HFF-Myc (cell line): Measurements from ENCODE around the gene MYO15A.

Experiments used
- DNase-seq: peaks from one replicate; pipeline ENCODE4 v3.0.0-alpha.2; 2011; ENCODE audit warnings: low read depth; ENCODE audit errors: extremely low read depth
- H3K4me3 ChIP-seq: replicated peaks from 2 replicates; pipeline ENCODE4 v1.5.1; 2011; ENCODE audit warnings: low read depth, mild to moderate bottlenecking, control low read depth, low read length
- CTCF ChIP-seq: IDR thresholded peaks from 2 replicates; pipeline ENCODE4 v1.5.1; 2012; ENCODE audit warnings: mild to moderate bottlenecking, low read depth, low read length, control low read depth; ENCODE audit errors: missing control alignments

Gene MYO15A

GRCh38 chr17:18194804-18195203 lies 86.2 kb downstream of the MYO15A start:
- no peak for TF ChIP-seq CTCF
- DNase-seq: no peak
- no peak overlapping the region for H3K4me3 ChIP-seq

- DNase-seq: no peak
- H3K4me3 ChIP-seq: no peak overlapping the region
- no peak for TF ChIP-seq CTCF
Measured at GRCh38 chr17:18195246-18195645, 86.7 kb downstream of the MYO15A start.

GRCh38 chr17:18197535-18198194 lies 89.1 kb downstream of the MYO15A start:
- H3K4me3 ChIP-seq: no peak overlapping the region
- TF ChIP-seq CTCF: no peak
- no peak for DNase-seq

GRCh38 chr17:18198530-18198929 lies 90.0 kb downstream of the MYO15A start:
- no peak for DNase-seq
- TF ChIP-seq CTCF: no peak
- H3K4me3 ChIP-seq: no peak overlapping the region

- H3K4me3 ChIP-seq: no peak overlapping the region
- no peak for TF ChIP-seq CTCF
- no peak for DNase-seq
Measured at GRCh38 chr17:18201108-18201507, 92.6 kb downstream of the MYO15A start.

GRCh38 chr17:18203308-18203707 lies 94.8 kb downstream of the MYO15A start:
- TF ChIP-seq CTCF: no peak
- no peak for DNase-seq
- H3K4me3 ChIP-seq: no peak overlapping the region

GRCh38 chr17:18205861-18206260 lies 97.3 kb downstream of the MYO15A start:
- H3K4me3 ChIP-seq: no peak overlapping the region
- DNase-seq: no peak
- TF ChIP-seq CTCF: no peak
